ENCODE results near the gene CCR6.

- TF ChIP-seq POLR2A (IDR thresholded peaks at IDR 0.05; ENCODE audit: low read depth, low read length) (no peak), POLR2AphosphoS5 (IDR thresholded peaks at IDR 0.05; ENCODE audit: low read depth, low read length) (no peak), SPI1 (IDR thresholded peaks at IDR 0.05; ENCODE audit: low read depth, low read length) (no peak)
These were observed 44.2 kb upstream of the CCR6 start for GRCh38 chr6:167078745-167079144.
